Heart left ventricle (tissue), 16 donors: ENCODE data around the gene PRPF38B. TPM values are rescaled to one million over a fixed set of nuclear protein-coding genes. Genes with fewer than 3 reads are reported as not detected.

Source experiments
- ATAC-seq, 4 donors: fragments of 200-7000 bp; cut with Tn5 transposase; one replicate each; pipeline ENCODE4 v1.9.1; 2020 to 2022; ENCODE audit warnings: moderate library complexity in 4 of 4, mild to moderate bottlenecking in 3 of 4, moderate number of reproducible peaks in 1 of 4
- DNase-seq, 5 donors: peaks; one replicate each; pipeline ENCODE4 v3.0.0-alpha.2; 2020
- H3K27ac ChIP-seq, 12 donors: fragments of 200-600 bp; sonication (generic) in 4 of 12; one replicate each; pipeline versions ENCODE4 v1.5.0 to v1.8.0; 2016 to 2022; ENCODE audit warnings: mild to moderate bottlenecking in 2 of 12
- H3K27me3 ChIP-seq, 9 donors: fragments of 200-600 bp; sonication (generic) in 2 of 9; one replicate each; pipeline versions ENCODE4 v1.5.1 to v1.8.0; 2016 to 2022; ENCODE audit warnings: mild to moderate bottlenecking in 3 of 9
- H3K36me3 ChIP-seq, 9 donors: fragments of 200-600 bp; sonication (generic) in 2 of 9; one replicate each; pipeline versions ENCODE4 v1.5.0 to v1.8.0; 2018 to 2022; ENCODE audit warnings: mild to moderate bottlenecking in 2 of 9
- H3K4me1 ChIP-seq, 12 donors: fragments of 200-600 bp; sonication (generic) in 4 of 12; one replicate each; pipeline versions ENCODE4 v1.5.0 to v1.8.0; 2016 to 2022; ENCODE audit warnings: mild to moderate bottlenecking in 3 of 12
- H3K4me3 ChIP-seq, 12 donors: fragments of 200-600 bp; sonication (generic) in 4 of 12; one replicate each; pipeline versions ENCODE4 v1.5.0 to v1.8.0; 2017 to 2022; ENCODE audit warnings: mild to moderate bottlenecking in 9 of 12, moderate library complexity in 4 of 12
- H3K9me3 ChIP-seq, 12 donors: fragments of 200-600 bp; sonication (generic) in 4 of 12; one replicate each; pipeline versions ENCODE4 v1.5.0 to v1.8.0; 2016 to 2022; ENCODE audit warnings: mild to moderate bottlenecking in 1 of 12
- POLR2A ChIP-seq, 2 donors: fragments of 450-650 bp; IDR thresholded peaks; one replicate each; pipeline ENCODE4 v1.6.1; 2017; ENCODE audit warnings: antibody characterized with exemption in 2 of 2, mild to moderate bottlenecking in 2 of 2, moderate library complexity in 2 of 2
- WGBS, 4 donors: extraction: QIAGEN DNeasy Blood & Tissue Kit in 2 of 4; methylation state at CpG; one replicate each; pipeline versions ENCODE4 v1.1.5 to v1.1.7; 2013 to 2018; 5-methylcytosine and 5-hydroxymethylcytosine counted together
- intact Hi-C, 10 donors: fragments of 100-400 bp; cut with DNase I; formaldehyde crosslinking; loops; one replicate each; pipeline versions ENCODE4 v1.11.1 to v1.14.2; 2022
- polyA plus RNA-seq, 2 donors: library from polyadenylated mRNA; stranded (reverse); fragments of 200-250 nt; gene quantifications; one replicate each; pipeline ENCODE4 v1.2.3, GENCODE V29; 2013
- total RNA-seq, 9 donors: library from RNA; depleted of rRNA in 2 of 9; stranded (reverse); fragments of >200 nt in 2 of 9; fragmentation: NEBNext Ultra II Directional in 3 of 9; extraction: Animal tissue kit (Norgen Biotek cat#: 25700) in 3 of 9; gene quantifications; one replicate each; pipeline versions ENCODE4 v1.1.0 to v1.2.4, GENCODE V29; 2016 to 2023
- TF ChIP-seq, protein P1 (sequence below), 12 donors: fragments of 200-600 bp; sonication (generic) in 4 of 12; IDR thresholded peaks; one replicate each; pipeline versions ENCODE4 v1.5.0 to v1.8.0; 2018 to 2022; ENCODE audit warnings: antibody characterized with exemption in 12 of 12, mild to moderate bottlenecking in 5 of 12
- donor health status: ischemic (EF 13 %, LVEDD 7.1; RV severe dilation, severe dysfunction).
- donor health status: healthy with polysubstance abuse.
- donor health status: DM: no; HTN: yes; CAD: no.
- donor health status: DM: no; HTN: no; CAD: no.
- donor health status: ischemic (EF 25% LVEDD 6.9; RV normal size, moderate dysfunction).
- donor health status: ischemic (EF 25% LVEDD 5.7; RV mildly dilated, moderate dysfunction).
- donor health status: healthy.
- donor health status: DM: yes; HTN: yes; CAD: no.
- donor health status: ischemic (EF 35%, LVEDD 5.7; RV mildly dilated, moderate dysfunction).
- donor health status: nonischemic (EF 11% LVEDD 7.7; RV severe dilation, severe dysfunction).
- donor health status: DM: yes; HTN: yes; CAD: no.
- donor health status: PGD.
- donor health status: ischemic (EF 29% LVEDD 5.4; RV normal size, mild dysfunction).
- donor health status: nonischemic (EF 23%, LVEDD 6.1; RV moderate dilation, normal function).

PRPF38B gene
- total and polyA plus RNA-seq, 11 donors, result 7.7 to 22.6 (median 15.1) TPM

DNA sequence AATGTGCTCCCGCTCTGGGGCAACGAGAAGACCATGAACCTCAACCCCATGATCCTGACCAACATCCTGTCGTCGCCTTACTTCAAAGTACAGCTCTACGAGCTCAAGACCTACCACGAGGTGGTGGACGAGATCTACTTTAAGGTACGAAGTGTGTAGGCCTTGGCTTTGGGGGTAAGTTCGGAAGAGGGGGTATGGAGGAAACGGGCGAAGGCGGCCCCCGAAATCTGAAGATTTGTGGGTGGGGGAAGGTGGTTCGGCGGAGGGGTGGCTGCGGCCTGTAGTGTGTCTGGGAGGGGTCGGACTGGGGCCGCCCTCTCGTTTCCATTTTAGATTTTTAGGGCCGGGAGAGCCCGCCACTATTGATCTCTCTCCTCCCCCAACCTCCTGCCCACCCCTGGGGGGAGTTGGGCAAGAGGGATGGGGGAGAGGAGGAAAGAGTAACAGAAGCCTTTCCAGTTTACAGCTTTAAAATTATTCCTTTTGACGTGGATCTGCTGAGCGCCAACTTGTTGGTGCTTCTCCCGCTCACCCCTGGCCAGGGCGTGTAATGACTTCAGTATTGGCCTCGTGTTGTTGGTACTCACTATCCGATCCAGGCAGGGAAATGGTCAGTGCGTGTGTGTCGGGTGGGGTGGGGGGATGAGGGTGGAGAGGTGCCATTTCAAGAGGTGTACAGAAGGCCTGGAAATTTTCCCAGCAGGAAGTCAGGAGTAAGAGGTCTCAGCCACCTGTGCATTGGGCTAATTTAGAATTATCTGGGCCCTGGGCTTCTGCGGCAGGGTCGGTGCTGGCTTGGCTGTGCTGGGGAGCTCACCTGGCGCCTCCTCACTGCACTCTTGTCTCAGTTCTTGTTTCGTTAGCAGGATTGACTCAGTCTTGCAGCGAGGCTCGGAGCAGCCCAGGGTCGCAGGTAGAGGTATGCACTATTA, 880 bp downstream of the PRPF38B start:
- ATAC-seq (peak; percentile 10 to 73 (median 59)), DNase-seq (peak in 4 of 5 donors; percentile 27 to 58 (median 45))
- TF ChIP-seq, protein P1, sequence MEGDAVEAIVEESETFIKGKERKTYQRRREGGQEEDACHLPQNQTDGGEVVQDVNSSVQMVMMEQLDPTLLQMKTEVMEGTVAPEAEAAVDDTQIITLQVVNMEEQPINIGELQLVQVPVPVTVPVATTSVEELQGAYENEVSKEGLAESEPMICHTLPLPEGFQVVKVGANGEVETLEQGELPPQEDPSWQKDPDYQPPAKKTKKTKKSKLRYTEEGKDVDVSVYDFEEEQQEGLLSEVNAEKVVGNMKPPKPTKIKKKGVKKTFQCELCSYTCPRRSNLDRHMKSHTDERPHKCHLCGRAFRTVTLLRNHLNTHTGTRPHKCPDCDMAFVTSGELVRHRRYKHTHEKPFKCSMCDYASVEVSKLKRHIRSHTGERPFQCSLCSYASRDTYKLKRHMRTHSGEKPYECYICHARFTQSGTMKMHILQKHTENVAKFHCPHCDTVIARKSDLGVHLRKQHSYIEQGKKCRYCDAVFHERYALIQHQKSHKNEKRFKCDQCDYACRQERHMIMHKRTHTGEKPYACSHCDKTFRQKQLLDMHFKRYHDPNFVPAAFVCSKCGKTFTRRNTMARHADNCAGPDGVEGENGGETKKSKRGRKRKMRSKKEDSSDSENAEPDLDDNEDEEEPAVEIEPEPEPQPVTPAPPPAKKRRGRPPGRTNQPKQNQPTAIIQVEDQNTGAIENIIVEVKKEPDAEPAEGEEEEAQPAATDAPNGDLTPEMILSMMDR (IDR thresholded peaks at IDR 0.05), result peak in 4 of 12 donors; percentile 8 to 31 (median 16)
- TF ChIP-seq POLR2A (IDR thresholded peaks at IDR 0.05), result no peak
- Histone ChIP-seq H3K36me3 (peaks cover 0 to 29% (median 26%) of the 10 kb centered on the region in 9 donors), H3K4me3 (peak overlapping the region; percentile 60 to 91 (median 84)), H3K27ac (peak overlapping the region; percentile 93 to 99 (median 97)), H3K4me1 (peaks cover 0 to 47% (median 33%) of the 10 kb centered on the region in 12 donors), H3K9me3 (no peaks in the 10 kb centered on the region), H3K27me3 (no peaks in the 10 kb centered on the region)
- intact Hi-C loops, result loop anchor here in 6 of 10 donors (1.0 to 10.0 kb wide), 5 partner anchors 32 to 491 kb away; partner anchors contain the start of genes STXBP3 (in 6 of the 6), HENMT1 (in 1 of the 6) and SLC25A24 (in 1 of the 6)
- WGBS, 4 donors, result 1% methylated on average over 35 to 36 of the region's 36 CpGs

DNA sequence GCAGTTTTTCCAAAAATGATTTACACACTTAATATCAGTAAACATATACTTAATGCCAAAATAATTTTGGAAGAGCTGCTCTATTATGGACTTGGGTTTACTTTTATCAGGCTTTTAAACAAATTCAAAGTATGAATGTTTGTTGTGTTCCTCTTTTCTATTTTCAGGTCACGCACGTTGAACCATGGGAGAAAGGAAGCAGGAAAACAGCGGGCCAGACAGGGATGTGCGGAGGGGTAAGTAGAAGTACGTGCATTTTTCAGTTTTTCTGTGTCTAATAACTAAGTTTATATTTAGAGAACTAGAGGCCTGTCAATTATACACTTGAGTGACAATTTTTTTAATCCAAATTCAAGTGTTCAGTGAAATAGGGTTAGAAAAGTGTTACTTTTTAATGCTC, 3.4 kb downstream of the PRPF38B start:
- whole genome bisulfite sequencing, 4 donors, result 55 to 64% (median 59%) methylated on average over 5 of the region's 5 CpGs
- H3K27me3 ChIP-seq, result no peaks in the 10 kb centered on the region
- TF ChIP-seq POLR2A (IDR thresholded peaks at IDR 0.05), result no peak
- TF ChIP-seq, protein P1 (IDR thresholded peaks at IDR 0.05), result no peak
- H3K36me3 ChIP-seq, result peaks cover 0 to 54% (median 51%) of the 10 kb centered on the region in 9 donors
- intact Hi-C loops, result loop anchor here in 2 of 10 donors (2.0 to 10.0 kb wide), 2 partner anchors 19 to 49 kb away; partner anchors contain the start of gene STXBP3 (in 1 of the 2)
- DNase-seq, result no peak
- H3K4me3 ChIP-seq, result peak overlapping the region in 1 of 12 donors; percentile 89
- H3K9me3 ChIP-seq, result no peaks in the 10 kb centered on the region
- peak overlapping the region in 1 of 12 donors; percentile 99 for H3K27ac ChIP-seq
- peaks cover 0 to 69% (median 32%) of the 10 kb centered on the region in 12 donors for H3K4me1 ChIP-seq
- no peak for ATAC-seq

DNA sequence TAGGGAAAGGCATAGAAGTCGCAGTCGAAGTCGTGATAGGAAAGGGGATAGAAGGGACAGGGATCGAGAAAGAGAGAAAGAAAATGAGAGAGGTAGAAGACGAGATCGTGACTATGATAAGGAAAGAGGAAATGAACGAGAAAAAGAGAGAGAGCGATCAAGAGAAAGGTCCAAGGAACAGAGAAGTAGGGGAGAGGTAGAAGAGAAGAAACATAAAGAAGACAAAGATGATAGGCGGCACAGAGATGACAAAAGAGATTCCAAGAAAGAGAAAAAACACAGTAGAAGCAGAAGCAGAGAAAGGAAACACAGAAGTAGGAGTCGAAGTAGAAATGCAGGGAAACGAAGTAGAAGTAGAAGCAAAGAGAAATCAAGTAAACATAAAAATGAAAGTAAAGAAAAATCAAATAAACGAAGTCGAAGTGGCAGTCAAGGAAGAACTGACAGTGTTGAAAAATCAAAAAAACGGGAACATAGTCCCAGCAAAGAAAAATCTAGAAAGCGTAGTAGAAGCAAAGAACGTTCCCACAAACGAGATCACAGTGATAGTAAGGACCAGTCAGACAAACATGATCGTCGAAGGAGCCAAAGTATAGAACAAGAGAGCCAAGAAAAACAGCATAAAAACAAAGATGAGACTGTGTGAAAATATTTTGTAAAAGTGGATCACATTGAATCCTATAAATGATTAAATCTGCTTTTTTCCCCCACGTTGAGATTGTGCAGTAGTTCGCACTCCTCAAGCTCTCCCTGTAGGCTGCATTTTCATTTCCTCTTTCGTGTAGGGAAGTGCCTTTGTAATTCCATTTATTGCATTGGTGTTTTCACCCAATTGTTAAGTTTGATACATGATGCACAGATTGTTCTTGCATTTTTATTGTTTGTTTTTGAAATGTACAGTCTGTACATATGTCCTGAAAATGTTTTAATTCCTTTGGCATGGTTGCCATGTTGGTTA, 7.5 kb downstream of the PRPF38B start:
- H3K27ac ChIP-seq, result peak overlapping the region in 1 of 12 donors; percentile 82

More for the DNA sequence above, 7.5 kb downstream of the PRPF38B start:
- Histone ChIP-seq H3K36me3 (peaks cover 0 to 71% (median 67%) of the 10 kb centered on the region in 9 donors), H3K4me3 (peak overlapping the region in 1 of 12 donors; percentile 18), H3K9me3 (no peaks in the 10 kb centered on the region), H3K4me1 (peaks cover 0 to 45% (median 10%) of the 10 kb centered on the region in 12 donors), H3K27me3 (no peaks in the 10 kb centered on the region)
- no peak for ATAC-seq
- WGBS, 4 donors, result 84 to 86% (median 84%) methylated on average over 22 of the region's 22 CpGs
- intact Hi-C loops, result loop anchor here in 1 of 10 donors (10.0 kb wide), 1 partner anchor 45 kb away; the partner anchor contains the start of gene STXBP3
- TF ChIP-seq, protein P1 (IDR thresholded peaks at IDR 0.05), result no peak
- no peak for TF ChIP-seq POLR2A (IDR thresholded peaks at IDR 0.05)
- DNase-seq, result no peak
